HepG2 (cell line): ENCODE results near the gene ENPP7. TPM values are rescaled to one million over a fixed set of nuclear protein-coding genes. Genes with fewer than 3 reads are reported as not detected.

Experiments
- BRCA1 ChIP-seq: sonication (generic); formaldehyde crosslinking; IDR thresholded peaks from 2 replicates; pipeline ENCODE4 v1.4.0; 2020; ENCODE audit warnings: missing genetic modification reagents
- ELF3 ChIP-seq: IDR thresholded peaks from 2 replicates; pipeline ENCODE4 v1.6.1; 2016; ENCODE audit warnings: missing genetic modification reagents, missing compliant biosample characterization
- FIP1L1 ChIP-seq: fragments of 200-400 bp; formaldehyde crosslinking; IDR thresholded peaks from 2 replicates; pipeline ENCODE4 v1.6.1; 2018; ENCODE audit warnings: low read depth, mild to moderate bottlenecking, low read length, moderate library complexity, borderline replicate concordance; ENCODE audit not compliant: insufficient read depth
- GZF1 ChIP-seq: sonication (generic); formaldehyde crosslinking; IDR thresholded peaks from 2 replicates; pipeline ENCODE4 v1.5.1; 2020; ENCODE audit warnings: mild to moderate bottlenecking, missing genetic modification reagents
- HNF1A ChIP-seq, 2 experiments: sonication (generic) in 1 of 2; formaldehyde crosslinking in 1 of 2; IDR thresholded peaks; 2 replicates each; pipeline versions ENCODE4 v1.4.0 to v1.6.1; 2016 to 2020; ENCODE audit warnings: borderline replicate concordance in 1 of 2, low read depth in 1 of 2, mild to moderate bottlenecking in 1 of 2, missing genetic modification reagents in 1 of 2
- KDM5B ChIP-seq: sonication (generic); formaldehyde crosslinking; IDR thresholded peaks from 2 replicates; pipeline ENCODE4 v1.4.0; 2020; ENCODE audit warnings: missing genetic modification reagents, mild to moderate bottlenecking, borderline replicate concordance
- KLF6 ChIP-seq: IDR thresholded peaks from 2 replicates; pipeline ENCODE4 v1.8.0; 2016; ENCODE audit warnings: missing biosample characterization, missing genetic modification reagents
- MYC ChIP-seq: sonication (generic); formaldehyde crosslinking; IDR thresholded peaks from 2 replicates; pipeline ENCODE4 v1.9.0; 2021; ENCODE audit warnings: missing genetic modification reagents, borderline replicate concordance
- POLR2A ChIP-seq, 2 experiments: IDR thresholded peaks; 2 replicates each; pipeline ENCODE4 v1.6.1; 2011; ENCODE audit warnings: low read depth in 2 of 2, low read length in 2 of 2, mild to moderate bottlenecking in 1 of 2, moderate library complexity in 1 of 2; ENCODE audit not compliant: insufficient read depth in 1 of 2
- SALL1 ChIP-seq: sonication (generic); formaldehyde crosslinking; IDR thresholded peaks from 2 replicates; pipeline ENCODE4 v1.8.0; 2022; ENCODE audit warnings: mild to moderate bottlenecking, missing genetic modification reagents
- SCMH1 ChIP-seq: sonication (generic); formaldehyde crosslinking; IDR thresholded peaks from 2 replicates; pipeline ENCODE4 v1.9.0; 2021; ENCODE audit warnings: missing genetic modification reagents, mild to moderate bottlenecking, borderline replicate concordance
- TFDP1 ChIP-seq: IDR thresholded peaks from 2 replicates; pipeline ENCODE4 v1.6.1; 2016; ENCODE audit warnings: missing compliant biosample characterization, missing genetic modification reagents, borderline replicate concordance
- ZBTB21 ChIP-seq: sonication (generic); formaldehyde crosslinking; IDR thresholded peaks from 2 replicates; pipeline ENCODE4 v1.4.0; 2020; ENCODE audit warnings: missing genetic modification reagents
- ZNF614 ChIP-seq: IDR thresholded peaks from 2 replicates; pipeline ENCODE4 v1.6.1; 2018; ENCODE audit warnings: missing biosample characterization, missing genetic modification reagents, inconsistent platforms, borderline replicate concordance
- polyA plus RNA-seq, 8 experiments: library from polyadenylated mRNA; depleted of rRNA in 3 of 8; stranded (reverse) in 7 of 8; unstranded in 1 of 8; fragments of >200 nt; fragmentation: Illumina TruSeq in 4 of 8; extraction: Trizol in 4 of 8; gene quantifications; 2 replicates each; pipeline versions ENCODE4 v1.2.1 to v1.2.3, GENCODE V29; 2011 to 2016; ENCODE audit warnings: low read depth in 4 of 8, missing spikeins in 1 of 8, mixed read lengths in 1 of 8; ENCODE audit not compliant: insufficient read depth in 1 of 8
- total RNA-seq, 5 experiments: library from RNA; depleted of rRNA; stranded (reverse); fragments of >200 nt; fragmentation: Illumina TruSeq; extraction: Trizol; gene quantifications; 2 replicates each; pipeline ENCODE4 v1.2.3, GENCODE V29; 2016; ENCODE audit warnings: low read depth in 1 of 5
- TF ChIP-seq, protein P1 (sequence below): sonication (generic); formaldehyde crosslinking; IDR thresholded peaks from 2 replicates; pipeline ENCODE4 v1.8.0; 2022; ENCODE audit warnings: mild to moderate bottlenecking, missing genetic modification reagents; ENCODE audit not compliant: insufficient replicate concordance
- TF ChIP-seq, protein P2 (sequence below): sonication (generic); formaldehyde crosslinking; IDR thresholded peaks from 2 replicates; pipeline ENCODE4 v1.4.0; 2020; ENCODE audit warnings: missing genetic modification reagents
- TF ChIP-seq, protein P3 (sequence below): sonication (generic); formaldehyde crosslinking; IDR thresholded peaks from 2 replicates; pipeline ENCODE4 v1.8.0; 2022; ENCODE audit warnings: missing genetic modification reagents, mild to moderate bottlenecking, borderline replicate concordance

Gene ENPP7
- total and polyA plus RNA-seq, 2 of the 13 experiments (the other 11 are each of a cell fraction or from before 2014, with no cell fraction given): 1.1 to 2.2 TPM

- TF ChIP-seq HNF1A (IDR thresholded peaks at IDR 0.05; ENCODE audit: low read depth) (no peak), HNF1A (CRISPR knock-in tag; IDR thresholded peaks at IDR 0.05; ENCODE audit: borderline replicate concordance) (peak; percentile 8; the same call in 1 of the 2 replicates), BRCA1 (CRISPR knock-in tag) (no peak; the same call in 1 of the 2 replicates), SCMH1 (CRISPR knock-in tag) (no peak), FIP1L1 (no peak), ZNF614 (CRISPR knock-in tag) (peak; percentile 38; the same call in 1 of the 2 replicates), ZBTB21 (no peak), KDM5B (peak; percentile 40; the same call in 1 of the 2 replicates), GZF1 (0 out of 2 replicates have a peak, but pooled peaks have one; percentile 25), TFDP1 (CRISPR knock-in tag) (no peak; the same call in 1 of the 2 replicates), KLF6 (CRISPR knock-in tag) (no peak), POLR2A (IDR thresholded peaks at IDR 0.05; ENCODE audit: insufficient read depth in 1 of 2, low read depth in 2 of 2, low read length in 2 of 2) (peak in 1 of 2 experiments; percentile 24; a peak in 2 of 4 replicates), MYC (peak; percentile 50; the same call in 1 of the 2 replicates), SALL1 (CRISPR knock-in tag) (0 out of 2 replicates have a peak, but pooled peaks have one; percentile 30), ELF3 (peak; percentile 91)
- TF ChIP-seq, protein P1, sequence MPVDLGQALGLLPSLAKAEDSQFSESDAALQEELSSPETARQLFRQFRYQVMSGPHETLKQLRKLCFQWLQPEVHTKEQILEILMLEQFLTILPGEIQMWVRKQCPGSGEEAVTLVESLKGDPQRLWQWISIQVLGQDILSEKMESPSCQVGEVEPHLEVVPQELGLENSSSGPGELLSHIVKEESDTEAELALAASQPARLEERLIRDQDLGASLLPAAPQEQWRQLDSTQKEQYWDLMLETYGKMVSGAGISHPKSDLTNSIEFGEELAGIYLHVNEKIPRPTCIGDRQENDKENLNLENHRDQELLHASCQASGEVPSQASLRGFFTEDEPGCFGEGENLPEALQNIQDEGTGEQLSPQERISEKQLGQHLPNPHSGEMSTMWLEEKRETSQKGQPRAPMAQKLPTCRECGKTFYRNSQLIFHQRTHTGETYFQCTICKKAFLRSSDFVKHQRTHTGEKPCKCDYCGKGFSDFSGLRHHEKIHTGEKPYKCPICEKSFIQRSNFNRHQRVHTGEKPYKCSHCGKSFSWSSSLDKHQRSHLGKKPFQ (CRISPR knock-in tag): no peak
- TF ChIP-seq, protein P2, sequence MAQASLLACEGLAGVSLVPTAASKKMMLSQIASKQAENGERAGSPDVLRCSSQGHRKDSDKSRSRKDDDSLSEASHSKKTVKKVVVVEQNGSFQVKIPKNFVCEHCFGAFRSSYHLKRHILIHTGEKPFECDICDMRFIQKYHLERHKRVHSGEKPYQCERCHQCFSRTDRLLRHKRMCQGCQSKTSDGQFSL (CRISPR knock-in tag): peak; percentile 56; the same call in 1 of the 2 replicates
- TF ChIP-seq, protein P3, sequence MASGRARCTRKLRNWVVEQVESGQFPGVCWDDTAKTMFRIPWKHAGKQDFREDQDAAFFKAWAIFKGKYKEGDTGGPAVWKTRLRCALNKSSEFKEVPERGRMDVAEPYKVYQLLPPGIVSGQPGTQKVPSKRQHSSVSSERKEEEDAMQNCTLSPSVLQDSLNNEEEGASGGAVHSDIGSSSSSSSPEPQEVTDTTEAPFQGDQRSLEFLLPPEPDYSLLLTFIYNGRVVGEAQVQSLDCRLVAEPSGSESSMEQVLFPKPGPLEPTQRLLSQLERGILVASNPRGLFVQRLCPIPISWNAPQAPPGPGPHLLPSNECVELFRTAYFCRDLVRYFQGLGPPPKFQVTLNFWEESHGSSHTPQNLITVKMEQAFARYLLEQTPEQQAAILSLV (CRISPR knock-in tag): 0 out of 2 replicates have a peak, but pooled peaks have one; percentile 53
Observed at GRCh38 chr17:79739148-79740062, 8.7 kb downstream of the ENPP7 start (continued).
